ENCODE measurements around the gene IGDCC3. TPM values are rescaled to one million over a fixed set of nuclear protein-coding genes. Genes with fewer than 3 reads are reported as not detected.
A peak's percentile ranks its signal among the peaks of the same experiment; 100 is the strongest.

Gene IGDCC3
- total RNA-seq, 4 donors from 2014 or later: not detected

GRCh38 chr15:65318870-65319356, 58.9 kb downstream of the IGDCC3 start:
- Histone ChIP-seq H3K4me3 (no peak overlapping the region), H3K27ac (no peak overlapping the region), H3K27me3 (peaks cover 3% of the 10 kb centered on the region), H3K9me3 (no peaks in the 10 kb centered on the region), H3K36me3 (no peaks in the 10 kb centered on the region), H3K4me1 (no peaks in the 10 kb centered on the region)
- peak in 1 of 2 donors; percentile 81 for DNase-seq (ENCODE audit: low spot score in 2 of 2)
- TF ChIP-seq EP300 (IDR thresholded peaks at IDR 0.05) (no peak), POLR2AphosphoS5 (IDR thresholded peaks at IDR 0.05) (no peak), CTCF (IDR thresholded peaks at IDR 0.05) (peak; percentile 85 to 93), POLR2A (IDR thresholded peaks at IDR 0.05) (no peak)
- WGBS: 30% methylated on average over 5 of the region's 5 CpGs

- H3K4me1 ChIP-seq: no peaks in the 10 kb centered on the region
- no peak overlapping the region for H3K27ac ChIP-seq
- TF ChIP-seq CTCF (IDR thresholded peaks at IDR 0.05): no peak
- no peak for TF ChIP-seq POLR2AphosphoS5 (IDR thresholded peaks at IDR 0.05)
- no peak for TF ChIP-seq POLR2A (IDR thresholded peaks at IDR 0.05)
- no peak for TF ChIP-seq EP300 (IDR thresholded peaks at IDR 0.05)
- no peaks in the 10 kb centered on the region for H3K9me3 ChIP-seq
- no peaks in the 10 kb centered on the region for H3K36me3 ChIP-seq
- H3K27me3 ChIP-seq: no peaks in the 10 kb centered on the region
- 80% methylated on average over 11 of the region's 11 CpGs for WGBS
- H3K4me3 ChIP-seq: no peak overlapping the region
- DNase-seq (ENCODE audit: low spot score in 2 of 2): no peak
These were observed 65.3 kb downstream of the IGDCC3 start for GRCh38 chr15:65312400-65312916.

GRCh38 chr15:65311760-65312159, 66.0 kb downstream of the IGDCC3 start:
- WGBS: 37% methylated on average over 3 of the region's 3 CpGs
- H3K4me3 ChIP-seq: no peak overlapping the region
- TF ChIP-seq POLR2AphosphoS5 (IDR thresholded peaks at IDR 0.05) (no peak), EP300 (IDR thresholded peaks at IDR 0.05) (no peak), POLR2A (IDR thresholded peaks at IDR 0.05) (no peak), CTCF (IDR thresholded peaks at IDR 0.05) (no peak)
- no peaks in the 10 kb centered on the region for H3K36me3 ChIP-seq
- no peaks in the 10 kb centered on the region for H3K4me1 ChIP-seq
- no peak for DNase-seq (ENCODE audit: low spot score in 2 of 2)
- H3K27me3 ChIP-seq: no peaks in the 10 kb centered on the region
- H3K27ac ChIP-seq: no peak overlapping the region
- no peaks in the 10 kb centered on the region for H3K9me3 ChIP-seq

GRCh38 chr15:65310431-65311137, 67.2 kb downstream of the IGDCC3 start:
- Histone ChIP-seq H3K4me1 (no peaks in the 10 kb centered on the region), H3K27me3 (no peaks in the 10 kb centered on the region), H3K9me3 (no peaks in the 10 kb centered on the region), H3K4me3 (no peak overlapping the region), H3K36me3 (no peaks in the 10 kb centered on the region), H3K27ac (no peak overlapping the region)
- no peak for TF ChIP-seq CTCF (IDR thresholded peaks at IDR 0.05)
- WGBS: 89% methylated on average over 10 of the region's 10 CpGs
- DNase-seq (ENCODE audit: low spot score in 2 of 2): no peak

GRCh38 chr15:65309882-65310418, 67.9 kb downstream of the IGDCC3 start:
- Histone ChIP-seq H3K27me3 (no peaks in the 10 kb centered on the region), H3K36me3 (no peaks in the 10 kb centered on the region), H3K27ac (no peak overlapping the region), H3K9me3 (no peaks in the 10 kb centered on the region), H3K4me1 (peaks cover 5% of the 10 kb centered on the region), H3K4me3 (no peak overlapping the region)
- TF ChIP-seq POLR2AphosphoS5 (IDR thresholded peaks at IDR 0.05) (no peak), CTCF (IDR thresholded peaks at IDR 0.05) (no peak), EP300 (IDR thresholded peaks at IDR 0.05) (no peak), POLR2A (IDR thresholded peaks at IDR 0.05) (no peak)
- WGBS: 89% methylated on average over 9 of the region's 12 CpGs
- no peak for DNase-seq (ENCODE audit: low spot score in 2 of 2)

Data from suprapubic skin (tissue), 4 donors.